AG04450 (cell line): ENCODE measurements around the gene SLC38A4. TPM values are rescaled to one million over a fixed set of nuclear protein-coding genes. Genes with fewer than 3 reads are reported as not detected.
"Not testable (repeated sequence)": the region's sequence is repeated elsewhere in the genome, so short reads cannot be mapped to it uniquely, and the experiment has no call there.

Experiments
- CTCF ChIA-PET: fragments of 300-600, 350-600 bp; formaldehyde crosslinking; extraction: SDS; loops from one replicate; lab custom pipeline; 2022; ENCODE audit warnings: antibody characterized with exemption, inconsistent platforms; lab: Charles Lee
- POLR2A ChIA-PET: fragments of 350-600 bp; formaldehyde crosslinking; extraction: SDS; loops from one replicate; lab custom pipeline; 2021; ENCODE audit warnings: antibody characterized with exemption, inconsistent platforms; lab: Yijun Ruan, JAX
- DNase-seq: peaks from one replicate; pipeline ENCODE4 v3.0.0-alpha.2; 2011; ENCODE audit warnings: low read depth, low spot score
- H3K27ac ChIP-seq: one replicate; pipeline ENCODE4 v1.5.1; 2012; ENCODE audit warnings: low read depth, low read length, control low read depth
- H3K27me3 ChIP-seq: one replicate; pipeline ENCODE4 v1.6.0; 2012; ENCODE audit warnings: low read length; ENCODE audit not compliant: control insufficient read depth, insufficient read depth
- H3K4me3 ChIP-seq: 2 replicates; pipeline ENCODE4 v1.5.1; 2011; ENCODE audit warnings: mild to moderate bottlenecking, low read depth, low read length, control low read depth
- H3K9me3 ChIP-seq: 2 replicates; pipeline ENCODE4 v1.5.1; 2012; ENCODE audit warnings: low read length; ENCODE audit not compliant: control insufficient read depth, insufficient read depth
- polyA plus RNA-seq: library from polyadenylated mRNA; depleted of rRNA; stranded (reverse); fragments of >200 nt; gene quantifications from 2 replicates; pipeline ENCODE4 v1.2.3, GENCODE V29; 2011
- TF ChIP-seq, protein P1 (sequence below): IDR thresholded peaks from 2 replicates; pipeline ENCODE4 v1.5.1; 2011; ENCODE audit warnings: low read depth, low read length, control low read depth, inconsistent platforms

Gene SLC38A4
- polyA plus RNA-seq, 1 experiment, result 12.0 TPM

DNA sequence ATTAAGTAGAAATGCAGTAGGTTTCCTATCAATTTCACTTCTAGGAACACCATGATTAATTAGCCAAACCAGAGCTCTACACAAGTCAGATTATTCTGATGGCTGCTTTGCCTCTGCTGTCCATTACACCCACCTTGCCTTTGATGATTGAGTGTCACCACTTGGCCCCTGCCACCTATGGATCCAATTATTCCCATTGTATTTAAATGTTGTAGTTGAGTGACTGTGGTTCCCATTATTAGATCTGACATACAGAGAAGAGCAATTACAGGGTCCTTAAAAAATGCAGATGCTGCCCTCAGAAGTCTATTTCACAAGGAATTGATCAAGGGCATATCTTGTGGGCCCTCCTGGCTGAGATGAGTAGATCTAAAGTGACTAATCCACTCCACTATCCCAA lies 39.5 kb upstream of the SLC38A4 start:
- Histone ChIP-seq H3K4me3 (no peak overlapping the region), H3K9me3 (peaks cover 19% of the 10 kb centered on the region; the same call in 1 of the 2 replicates), H3K27me3 (no peaks in the 10 kb centered on the region), H3K27ac (no peak overlapping the region)
- no peak for DNase-seq
- CTCF ChIA-PET, result interaction anchor here (1.4 kb wide), 1 partner anchor 156 kb away, joined by 3 read pairs; no protein-coding TSS in a partner anchor
- POLR2A ChIA-PET, result no interaction called here
- TF ChIP-seq, protein P1, sequence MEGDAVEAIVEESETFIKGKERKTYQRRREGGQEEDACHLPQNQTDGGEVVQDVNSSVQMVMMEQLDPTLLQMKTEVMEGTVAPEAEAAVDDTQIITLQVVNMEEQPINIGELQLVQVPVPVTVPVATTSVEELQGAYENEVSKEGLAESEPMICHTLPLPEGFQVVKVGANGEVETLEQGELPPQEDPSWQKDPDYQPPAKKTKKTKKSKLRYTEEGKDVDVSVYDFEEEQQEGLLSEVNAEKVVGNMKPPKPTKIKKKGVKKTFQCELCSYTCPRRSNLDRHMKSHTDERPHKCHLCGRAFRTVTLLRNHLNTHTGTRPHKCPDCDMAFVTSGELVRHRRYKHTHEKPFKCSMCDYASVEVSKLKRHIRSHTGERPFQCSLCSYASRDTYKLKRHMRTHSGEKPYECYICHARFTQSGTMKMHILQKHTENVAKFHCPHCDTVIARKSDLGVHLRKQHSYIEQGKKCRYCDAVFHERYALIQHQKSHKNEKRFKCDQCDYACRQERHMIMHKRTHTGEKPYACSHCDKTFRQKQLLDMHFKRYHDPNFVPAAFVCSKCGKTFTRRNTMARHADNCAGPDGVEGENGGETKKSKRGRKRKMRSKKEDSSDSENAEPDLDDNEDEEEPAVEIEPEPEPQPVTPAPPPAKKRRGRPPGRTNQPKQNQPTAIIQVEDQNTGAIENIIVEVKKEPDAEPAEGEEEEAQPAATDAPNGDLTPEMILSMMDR, result no peak

DNA sequence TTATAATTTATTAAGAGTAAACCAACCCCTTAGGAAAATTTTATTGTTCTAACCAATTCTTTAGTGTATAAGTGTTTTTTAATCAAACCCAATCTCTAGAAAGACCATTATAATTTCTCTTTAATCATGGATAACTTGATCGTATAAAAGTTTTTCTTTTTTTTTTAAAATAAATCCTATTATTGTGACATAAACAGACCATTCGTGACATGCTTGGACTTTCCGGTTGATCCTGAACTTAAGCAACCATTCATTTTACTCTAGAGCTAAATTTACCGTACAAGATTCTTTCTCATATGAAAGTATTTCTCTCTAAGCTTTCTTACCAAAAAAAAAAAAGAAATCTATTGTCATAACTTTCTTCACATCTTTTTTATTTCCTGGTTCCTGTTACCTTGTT lies 32.6 kb upstream of the SLC38A4 start:
- no peak for DNase-seq
- Histone ChIP-seq H3K4me3 (no peak overlapping the region), H3K27ac (no peak overlapping the region), H3K27me3 (no peaks in the 10 kb centered on the region), H3K9me3 (peaks cover 4% of the 10 kb centered on the region; the same call in 1 of the 2 replicates)
- POLR2A ChIA-PET, result no interaction called here
- TF ChIP-seq, protein P1, result no peak
- CTCF ChIA-PET, result no interaction called here

DNA sequence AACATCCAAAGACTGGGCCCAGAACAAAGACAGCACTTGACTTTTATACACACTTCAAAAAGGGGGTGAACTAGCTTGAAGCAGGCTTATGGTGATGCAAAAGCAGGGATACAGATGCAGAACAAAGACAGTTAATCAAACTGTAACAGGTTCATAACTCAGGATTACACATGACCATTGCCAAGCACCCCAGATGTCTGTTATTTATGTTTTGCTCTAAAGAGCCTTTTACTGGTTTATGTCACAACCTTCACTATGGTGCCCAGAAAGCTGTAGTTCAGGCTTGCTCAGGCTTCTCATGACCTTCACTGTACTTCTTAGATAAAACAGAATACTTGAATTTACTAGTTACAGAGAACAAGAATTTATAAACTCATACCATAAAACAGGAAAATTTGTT lies 31.7 kb upstream of the SLC38A4 start:
- ChIA-PET POLR2A (no interaction called here), CTCF (no interaction called here)
- no peak overlapping the region for H3K4me3 ChIP-seq
- DNase-seq, result no peak
- peaks cover 4% of the 10 kb centered on the region; the same call in 1 of the 2 replicates for H3K9me3 ChIP-seq
- TF ChIP-seq, protein P1, result no peak
- H3K27me3 ChIP-seq, result no peaks in the 10 kb centered on the region
- no peak overlapping the region for H3K27ac ChIP-seq

DNA sequence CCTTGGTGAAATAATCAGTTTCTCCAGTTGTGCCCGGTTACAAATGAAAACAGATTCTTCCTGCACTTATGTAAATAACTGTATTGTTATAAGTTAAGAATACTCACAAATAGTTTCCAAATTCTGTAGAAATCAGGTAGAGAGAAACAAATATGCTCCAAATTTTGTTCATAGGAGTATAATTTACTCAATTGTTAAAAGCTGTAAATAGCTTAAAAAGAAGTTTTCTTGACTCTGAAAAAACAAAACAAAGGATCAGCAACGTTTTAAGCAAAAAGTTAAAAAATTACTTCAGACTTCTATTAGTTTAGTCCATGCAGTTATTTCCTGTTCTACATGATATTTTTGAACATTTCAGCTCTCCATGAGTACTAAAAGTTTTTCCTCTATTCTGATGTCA lies 30.0 kb upstream of the SLC38A4 start:
- ChIA-PET CTCF (no interaction called here), POLR2A (no interaction called here)
- H3K27ac ChIP-seq, result no peak overlapping the region
- no peak for DNase-seq
- peaks cover 4% of the 10 kb centered on the region; the same call in 1 of the 2 replicates for H3K9me3 ChIP-seq
- H3K4me3 ChIP-seq, result no peak overlapping the region
- TF ChIP-seq, protein P1, result no peak
- H3K27me3 ChIP-seq, result no peaks in the 10 kb centered on the region

DNA sequence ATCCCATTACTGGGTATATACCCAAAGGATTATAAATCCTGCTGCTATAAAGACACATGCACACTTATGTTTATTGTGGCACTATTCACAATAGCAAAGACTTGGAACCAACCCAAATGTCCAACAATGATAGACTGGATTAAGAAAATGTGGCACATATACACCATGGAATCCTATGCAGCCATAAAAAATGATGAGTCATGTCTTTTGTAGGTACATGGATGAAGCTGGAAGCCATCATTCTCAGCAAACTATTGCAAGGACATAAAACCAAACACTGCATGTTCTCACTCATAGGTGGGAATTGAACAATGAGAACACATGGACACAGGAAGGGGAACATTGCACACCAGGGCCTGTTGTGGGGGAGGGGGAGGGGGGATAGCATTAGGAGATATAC lies 28.4 kb upstream of the SLC38A4 start:
- H3K27ac ChIP-seq, H3K4me3 ChIP-seq, H3K9me3 ChIP-seq, DNase-seq, H3K27me3 ChIP-seq, CTCF ChIA-PET, POLR2A ChIA-PET: not testable (repeated sequence)

DNA sequence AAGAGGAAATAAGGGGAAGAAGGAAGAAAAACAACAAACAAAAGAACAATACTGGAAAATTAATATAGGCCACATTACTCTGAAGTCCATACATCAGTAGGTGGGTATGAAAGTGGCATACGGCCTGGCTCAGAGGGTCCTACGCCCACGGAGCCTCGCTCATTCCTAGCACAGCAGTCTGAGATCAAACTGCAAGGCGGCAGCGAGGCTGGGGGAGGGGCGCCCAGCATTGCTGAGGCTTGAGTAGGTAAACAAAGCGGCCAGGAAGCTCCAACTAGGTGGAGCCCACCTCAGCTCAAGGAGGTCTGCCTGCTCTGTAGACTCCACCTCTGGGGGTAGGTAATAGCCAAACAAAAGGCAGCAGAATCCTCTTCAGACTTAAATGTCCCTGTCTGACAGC lies 23.0 kb upstream of the SLC38A4 start:
- POLR2A ChIA-PET, CTCF ChIA-PET, H3K4me3 ChIP-seq, DNase-seq, H3K9me3 ChIP-seq, H3K27me3 ChIP-seq, H3K27ac ChIP-seq: not testable (repeated sequence)
